Heart left ventricle (tissue), 16 donors: ENCODE results near the gene ECHS1. TPM values are rescaled to one million over a fixed set of nuclear protein-coding genes. Genes with fewer than 3 reads are reported as not detected.
A peak's percentile ranks its signal among the peaks of the same experiment; 100 is the strongest.
"Not testable (repeated sequence)": the region's sequence is repeated elsewhere in the genome, so short reads cannot be mapped to it uniquely, and the experiment has no call there.

Experiments used
- ATAC-seq, 4 donors: fragments of 200-7000 bp; cut with Tn5 transposase; one replicate each; pipeline ENCODE4 v1.9.1; 2020 to 2022; ENCODE audit warnings: moderate library complexity in 4 of 4, mild to moderate bottlenecking in 3 of 4, moderate number of reproducible peaks in 1 of 4
- DNase-seq, 5 donors: peaks; one replicate each; pipeline ENCODE4 v3.0.0-alpha.2; 2020
- H3K27ac ChIP-seq, 12 donors: fragments of 200-600 bp; sonication (generic) in 4 of 12; one replicate each; pipeline versions ENCODE4 v1.5.0 to v1.8.0; 2016 to 2022; ENCODE audit warnings: mild to moderate bottlenecking in 2 of 12
- H3K27me3 ChIP-seq, 9 donors: fragments of 200-600 bp; sonication (generic) in 2 of 9; one replicate each; pipeline versions ENCODE4 v1.5.1 to v1.8.0; 2016 to 2022; ENCODE audit warnings: mild to moderate bottlenecking in 3 of 9
- H3K36me3 ChIP-seq, 9 donors: fragments of 200-600 bp; sonication (generic) in 2 of 9; one replicate each; pipeline versions ENCODE4 v1.5.0 to v1.8.0; 2018 to 2022; ENCODE audit warnings: mild to moderate bottlenecking in 2 of 9
- H3K4me1 ChIP-seq, 12 donors: fragments of 200-600 bp; sonication (generic) in 4 of 12; one replicate each; pipeline versions ENCODE4 v1.5.0 to v1.8.0; 2016 to 2022; ENCODE audit warnings: mild to moderate bottlenecking in 3 of 12
- H3K4me3 ChIP-seq, 12 donors: fragments of 200-600 bp; sonication (generic) in 4 of 12; one replicate each; pipeline versions ENCODE4 v1.5.0 to v1.8.0; 2017 to 2022; ENCODE audit warnings: mild to moderate bottlenecking in 9 of 12, moderate library complexity in 4 of 12
- H3K9me3 ChIP-seq, 12 donors: fragments of 200-600 bp; sonication (generic) in 4 of 12; one replicate each; pipeline versions ENCODE4 v1.5.0 to v1.8.0; 2016 to 2022; ENCODE audit warnings: mild to moderate bottlenecking in 1 of 12
- POLR2A ChIP-seq, 2 donors: fragments of 450-650 bp; IDR thresholded peaks; one replicate each; pipeline ENCODE4 v1.6.1; 2017; ENCODE audit warnings: antibody characterized with exemption in 2 of 2, mild to moderate bottlenecking in 2 of 2, moderate library complexity in 2 of 2
- WGBS, 4 donors: extraction: QIAGEN DNeasy Blood & Tissue Kit in 2 of 4; methylation state at CpG; one replicate each; pipeline versions ENCODE4 v1.1.5 to v1.1.7; 2013 to 2018; 5-methylcytosine and 5-hydroxymethylcytosine counted together
- intact Hi-C, 10 donors: fragments of 100-400 bp; cut with DNase I; formaldehyde crosslinking; loops; one replicate each; pipeline versions ENCODE4 v1.11.1 to v1.14.2; 2022
- polyA plus RNA-seq, 2 donors: library from polyadenylated mRNA; stranded (reverse); fragments of 200-250 nt; gene quantifications; one replicate each; pipeline ENCODE4 v1.2.3, GENCODE V29; 2013
- total RNA-seq, 9 donors: library from RNA; depleted of rRNA in 2 of 9; stranded (reverse); fragments of >200 nt in 2 of 9; fragmentation: NEBNext Ultra II Directional in 3 of 9; extraction: Animal tissue kit (Norgen Biotek cat#: 25700) in 3 of 9; gene quantifications; one replicate each; pipeline versions ENCODE4 v1.1.0 to v1.2.4, GENCODE V29; 2016 to 2023
- TF ChIP-seq, protein P1 (sequence below), 12 donors: fragments of 200-600 bp; sonication (generic) in 4 of 12; IDR thresholded peaks; one replicate each; pipeline versions ENCODE4 v1.5.0 to v1.8.0; 2018 to 2022; ENCODE audit warnings: antibody characterized with exemption in 12 of 12, mild to moderate bottlenecking in 5 of 12
- donor health status: ischemic (EF 13 %, LVEDD 7.1; RV severe dilation, severe dysfunction).
- donor health status: healthy with polysubstance abuse.
- donor health status: DM: no; HTN: yes; CAD: no.
- donor health status: DM: no; HTN: no; CAD: no.
- donor health status: ischemic (EF 25% LVEDD 6.9; RV normal size, moderate dysfunction).
- donor health status: ischemic (EF 25% LVEDD 5.7; RV mildly dilated, moderate dysfunction).
- donor health status: healthy.
- donor health status: DM: yes; HTN: yes; CAD: no.
- donor health status: ischemic (EF 35%, LVEDD 5.7; RV mildly dilated, moderate dysfunction).
- donor health status: nonischemic (EF 11% LVEDD 7.7; RV severe dilation, severe dysfunction).
- donor health status: DM: yes; HTN: yes; CAD: no.
- donor health status: PGD.
- donor health status: ischemic (EF 29% LVEDD 5.4; RV normal size, mild dysfunction).
- donor health status: nonischemic (EF 23%, LVEDD 6.1; RV moderate dilation, normal function).

ECHS1 gene
- total and polyA plus RNA-seq, 11 donors = 132 to 303 (median 201) TPM

GRCh38 chr10:133372507-133372906 lies 647 bp downstream of the ECHS1 start:
- peaks cover 0 to 43% (median 31%) of the 10 kb centered on the region in 9 donors for H3K36me3 ChIP-seq
- peak in 1 of 4 donors; percentile 2 for ATAC-seq
- H3K27ac ChIP-seq = peak overlapping the region in 1 of 12 donors; percentile 87
- DNase-seq = peak in 2 of 5 donors; percentile 43 to 69
- H3K9me3 ChIP-seq = no peaks in the 10 kb centered on the region
- H3K27me3 ChIP-seq = no peaks in the 10 kb centered on the region
- 22 to 42% (median 39%) methylated on average over 7 to 20 of the region's 20 CpGs for WGBS, 4 donors
- peaks cover 0 to 19% (median 12%) of the 10 kb centered on the region in 12 donors for H3K4me1 ChIP-seq
- peak overlapping the region in 11 of 12 donors; percentile 10 to 93 (median 79) for H3K4me3 ChIP-seq
- no peak for TF ChIP-seq POLR2A (IDR thresholded peaks at IDR 0.05)
- TF ChIP-seq, protein P1, sequence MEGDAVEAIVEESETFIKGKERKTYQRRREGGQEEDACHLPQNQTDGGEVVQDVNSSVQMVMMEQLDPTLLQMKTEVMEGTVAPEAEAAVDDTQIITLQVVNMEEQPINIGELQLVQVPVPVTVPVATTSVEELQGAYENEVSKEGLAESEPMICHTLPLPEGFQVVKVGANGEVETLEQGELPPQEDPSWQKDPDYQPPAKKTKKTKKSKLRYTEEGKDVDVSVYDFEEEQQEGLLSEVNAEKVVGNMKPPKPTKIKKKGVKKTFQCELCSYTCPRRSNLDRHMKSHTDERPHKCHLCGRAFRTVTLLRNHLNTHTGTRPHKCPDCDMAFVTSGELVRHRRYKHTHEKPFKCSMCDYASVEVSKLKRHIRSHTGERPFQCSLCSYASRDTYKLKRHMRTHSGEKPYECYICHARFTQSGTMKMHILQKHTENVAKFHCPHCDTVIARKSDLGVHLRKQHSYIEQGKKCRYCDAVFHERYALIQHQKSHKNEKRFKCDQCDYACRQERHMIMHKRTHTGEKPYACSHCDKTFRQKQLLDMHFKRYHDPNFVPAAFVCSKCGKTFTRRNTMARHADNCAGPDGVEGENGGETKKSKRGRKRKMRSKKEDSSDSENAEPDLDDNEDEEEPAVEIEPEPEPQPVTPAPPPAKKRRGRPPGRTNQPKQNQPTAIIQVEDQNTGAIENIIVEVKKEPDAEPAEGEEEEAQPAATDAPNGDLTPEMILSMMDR (IDR thresholded peaks at IDR 0.05) = no peak
- intact Hi-C loops = no loop called here

DNA sequence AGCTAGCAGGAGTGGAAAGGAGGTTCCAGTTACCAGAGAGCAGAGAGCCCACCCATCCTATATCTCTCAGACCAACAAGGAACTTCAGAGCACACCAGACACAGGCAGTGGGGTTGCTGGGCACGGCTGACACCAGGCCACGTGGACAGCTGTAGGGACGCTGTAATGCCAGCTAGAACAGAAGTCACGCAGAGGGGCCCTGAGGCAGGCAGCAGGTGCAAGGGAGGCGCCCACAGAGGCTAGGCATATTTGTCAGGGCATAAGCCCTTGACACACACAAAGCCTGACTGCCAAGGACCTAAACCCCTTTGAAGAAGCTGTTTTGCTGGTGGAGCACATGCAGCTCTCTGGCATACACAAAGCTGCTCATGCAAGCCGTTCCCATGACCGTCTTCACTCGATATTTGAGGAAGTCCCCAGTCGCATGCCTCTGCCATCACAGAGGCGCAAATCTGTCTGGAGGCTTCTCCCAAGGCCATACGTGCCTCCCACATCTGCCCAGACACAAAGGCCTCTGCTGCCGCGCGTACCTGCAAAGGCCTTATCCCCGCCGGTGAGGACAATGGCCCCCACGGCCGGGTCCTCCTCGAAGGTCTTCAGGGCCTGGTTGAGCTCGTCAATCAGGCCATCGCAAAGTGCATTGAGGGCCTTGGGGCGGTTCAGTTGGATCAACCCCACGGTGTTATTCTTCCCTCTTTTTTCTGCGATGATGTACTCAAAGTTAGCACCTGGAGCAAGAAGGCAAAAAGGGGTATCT lies 2.9 kb downstream of the ECHS1 start:
- Histone ChIP-seq H3K4me1 (peaks cover 0 to 18% (median 12%) of the 10 kb centered on the region in 12 donors), H3K9me3 (no peaks in the 10 kb centered on the region), H3K36me3 (peaks cover 2 to 64% (median 53%) of the 10 kb centered on the region in 9 donors), H3K27me3 (no peaks in the 10 kb centered on the region), H3K27ac (no peak overlapping the region), H3K4me3 (no peak overlapping the region)
- no peak for DNase-seq
- TF ChIP-seq, protein P1 (IDR thresholded peaks at IDR 0.05) = no peak
- TF ChIP-seq POLR2A (IDR thresholded peaks at IDR 0.05) = no peak
- intact Hi-C loops = no loop called here
- WGBS, 4 donors = 90 to 94% (median 93%) methylated on average over 18 to 24 of the region's 24 CpGs
- ATAC-seq = no peak

- H3K36me3 ChIP-seq = peaks cover 5 to 85% (median 71%) of the 10 kb centered on the region in 9 donors
- H3K27me3 ChIP-seq = no peaks in the 10 kb centered on the region
- no peak overlapping the region for H3K27ac ChIP-seq
- WGBS, 4 donors = 93 to 95% (median 94%) methylated on average over 6 to 7 of the region's 7 CpGs
- peaks cover 0 to 11% (median 6%) of the 10 kb centered on the region in 12 donors for H3K4me1 ChIP-seq
- intact Hi-C loops = no loop called here
- H3K4me3 ChIP-seq = no peak overlapping the region
- DNase-seq = no peak
- no peak for ATAC-seq
- no peaks in the 10 kb centered on the region for H3K9me3 ChIP-seq
- no peak for TF ChIP-seq POLR2A (IDR thresholded peaks at IDR 0.05)
- TF ChIP-seq, protein P1 (IDR thresholded peaks at IDR 0.05) = no peak
Observed at GRCh38 chr10:133368153-133368552, 5.0 kb downstream of the ECHS1 start.

DNA sequence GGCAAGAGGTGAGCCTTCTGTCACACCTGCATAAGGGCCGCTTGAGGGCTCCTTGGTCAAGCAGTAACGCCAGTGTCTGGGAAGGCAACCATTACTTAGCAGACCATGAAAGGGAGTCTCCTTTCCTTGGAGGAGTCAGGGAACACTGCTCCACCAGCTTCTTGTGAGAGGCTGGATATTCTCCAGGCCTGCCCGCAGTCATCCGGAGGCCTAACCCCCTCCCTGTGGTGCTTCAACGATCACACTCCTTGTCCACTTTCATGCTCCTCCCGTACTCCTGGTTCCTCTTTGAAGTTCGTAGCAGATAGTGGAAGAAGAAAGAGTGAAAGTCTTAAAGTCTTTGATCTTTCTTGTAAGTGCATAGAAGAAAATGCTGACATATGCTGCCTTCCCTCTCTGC lies 5.7 kb downstream of the ECHS1 start:
- H3K27ac ChIP-seq, H3K4me1 ChIP-seq, H3K9me3 ChIP-seq, H3K4me3 ChIP-seq, intact Hi-C loops, DNase-seq, ATAC-seq, H3K27me3 ChIP-seq: not testable (repeated sequence)
- peaks cover 5 to 92% (median 78%) of the 10 kb centered on the region in 9 donors for H3K36me3 ChIP-seq
- WGBS, 4 donors = 76 to 86% (median 83%) methylated on average over 1 to 4 of the region's 7 CpGs
